Endodermal cell (in vitro differentiated cells): ENCODE data around the gene SLIT1. TPM values are rescaled to one million over a fixed set of nuclear protein-coding genes. Genes with fewer than 3 reads are reported as not detected.

Experiments
- DNase-seq: peaks from one replicate; pipeline ENCODE4 v3.0.0-alpha.2; 2017
- H3K27ac ChIP-seq: 2 replicates; pipeline ENCODE4 v1.5.1; 2013; ENCODE audit warnings: mild to moderate bottlenecking, low read depth, low read length, moderate library complexity
- H3K27me3 ChIP-seq: 2 replicates; pipeline ENCODE4 v1.6.1; 2013; ENCODE audit warnings: mild to moderate bottlenecking, low read length, moderate library complexity; ENCODE audit not compliant: insufficient read depth, control insufficient read depth, poor library complexity, severe bottlenecking
- H3K36me3 ChIP-seq: 2 replicates; pipeline ENCODE4 v1.7.0; 2013; ENCODE audit warnings: mild to moderate bottlenecking, low read length, moderate library complexity; ENCODE audit not compliant: control insufficient read depth, insufficient read depth
- H3K4me1 ChIP-seq: one replicate; pipeline ENCODE4 v1.7.0; 2013; ENCODE audit warnings: low read length; ENCODE audit not compliant: control insufficient read depth, insufficient read depth
- H3K4me3 ChIP-seq: 2 replicates; pipeline ENCODE4 v1.5.1; 2013; ENCODE audit warnings: mild to moderate bottlenecking, low read length, moderate library complexity
- H3K9ac ChIP-seq: 2 replicates; pipeline ENCODE4 v1.6.1; 2013; ENCODE audit warnings: mild to moderate bottlenecking, low read length, moderate library complexity; ENCODE audit not compliant: poor library complexity, severe bottlenecking; ENCODE audit errors: extremely low read depth
- H3K9me3 ChIP-seq: 2 replicates; pipeline ENCODE4 v1.6.1; 2013; ENCODE audit warnings: mild to moderate bottlenecking, low read length, moderate library complexity; ENCODE audit not compliant: control insufficient read depth
- H3K27ac Mint-ChIP-seq: 2 replicates; pipeline ENCODE4 v1.8.0; 2020; ENCODE audit warnings: mixed read lengths
- H3K27me3 Mint-ChIP-seq: 2 replicates; pipeline ENCODE4 v1.8.0; 2021; ENCODE audit warnings: mild to moderate bottlenecking, mixed read lengths; ENCODE audit not compliant: insufficient read depth
- H3K36me3 Mint-ChIP-seq: 2 replicates; pipeline ENCODE4 v1.8.0; 2020; ENCODE audit warnings: low read depth, mixed read lengths
- H3K4me1 Mint-ChIP-seq: 2 replicates; pipeline ENCODE4 v1.8.0; 2020; ENCODE audit warnings: mixed read lengths
- H3K4me3 Mint-ChIP-seq: 2 replicates; pipeline ENCODE4 v1.8.0; 2020; ENCODE audit warnings: mild to moderate bottlenecking, moderate library complexity, mixed read lengths
- H3K9me3 Mint-ChIP-seq: 2 replicates; pipeline ENCODE4 v1.8.0; 2020; ENCODE audit warnings: mild to moderate bottlenecking, mixed read lengths
- CTCF ChIP-seq: fragments of 200-600 bp; sonication (generic); conservative IDR thresholded peaks from 2 replicates; pipeline ENCODE4 v1.5.0; 2021; ENCODE audit warnings: antibody characterized with exemption, mild to moderate bottlenecking
- WGBS, 2 experiments: methylation state at CpG; one replicate each; pipeline versions ENCODE4 v1.1.5 to v1.1.7; 2013; ENCODE audit warnings: missing lambda C conversion rate in 2 of 2, mixed read lengths in 1 of 2; ENCODE audit not compliant: insufficient coverage in 1 of 2, insufficient read length in 1 of 2; 5-methylcytosine and 5-hydroxymethylcytosine counted together
- total RNA-seq, 2 donors: library from RNA; stranded (reverse); fragmentation: NEBNext Ultra II Directional in 1 of 2; extraction: Animal tissue kit (Norgen Biotek cat#: 25700) in 1 of 2; gene quantifications; 2 replicates in 1 of 2; 3 replicates in 1 of 2; pipeline ENCODE4 v1.2.1, GENCODE V29; 2021

SLIT1 gene
- total RNA-seq, 2 donors from 2014 or later: 0.97 to 2.4 TPM

DNA sequence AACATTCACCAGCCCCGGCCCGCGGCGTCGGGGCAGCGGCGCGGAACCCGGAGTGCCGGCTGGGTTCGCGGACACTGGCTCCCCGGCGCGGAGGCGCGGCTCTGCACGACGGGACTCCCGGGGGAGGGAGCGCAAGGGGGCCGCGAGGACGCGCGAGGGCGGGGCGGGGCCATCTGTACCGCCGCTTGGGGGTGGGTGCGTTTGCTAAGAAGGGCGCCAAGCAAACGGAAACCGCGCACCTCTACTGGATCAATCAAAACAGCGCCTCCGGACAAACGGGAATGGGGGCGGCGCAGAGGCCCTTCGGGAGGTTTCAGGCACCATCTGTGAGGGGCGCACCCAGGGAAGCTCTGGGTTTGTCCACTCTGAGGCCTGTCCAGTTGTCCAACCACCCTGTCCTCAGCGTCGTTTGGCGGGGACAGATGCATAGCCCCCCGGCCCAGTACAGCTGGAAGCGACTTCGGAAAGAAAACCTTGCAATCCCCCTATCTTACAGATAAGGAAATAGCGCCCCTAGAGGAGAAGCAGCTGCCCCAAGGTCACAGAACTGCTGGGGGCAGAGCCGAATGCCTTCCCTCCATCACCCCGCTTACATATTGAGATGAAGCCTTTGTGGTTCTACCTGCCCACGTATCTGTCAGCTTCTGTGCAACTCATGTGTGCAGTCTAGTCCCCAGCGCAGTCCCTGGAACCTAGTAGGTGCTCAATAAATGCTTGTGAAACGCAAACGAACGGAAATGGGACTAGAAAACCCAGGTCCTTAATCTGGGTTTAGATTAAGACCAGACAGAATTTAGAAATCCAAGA lies 10.7 kb upstream of the SLIT1 start:
- peak overlapping the region; percentile 18 for H3K9ac ChIP-seq
- Mint-ChIP-seq H3K4me3 (peak overlapping the region; percentile 65), H3K4me1 (peaks cover 2% of the 10 kb centered on the region), H3K27me3 (peaks cover 33% of the 10 kb centered on the region), H3K9me3 (no peaks in the 10 kb centered on the region), H3K36me3 (no peaks in the 10 kb centered on the region), H3K27ac (no peak overlapping the region)
- peak overlapping the region; percentile 85 for H3K4me3 ChIP-seq
- H3K9me3 ChIP-seq: no peaks in the 10 kb centered on the region
- no peaks in the 10 kb centered on the region for H3K4me1 ChIP-seq
- TF ChIP-seq CTCF: peak; percentile 94
- DNase-seq: peak; percentile 91
- no peaks in the 10 kb centered on the region for H3K36me3 ChIP-seq
- WGBS, 2 experiments: 4 to 8% methylated on average over 22 to 56 of the region's 56 CpGs
- H3K27me3 ChIP-seq: peaks cover 30% of the 10 kb centered on the region
- no peak overlapping the region for H3K27ac ChIP-seq

GRCh38 chr10:97195706-97196222 lies 10.0 kb upstream of the SLIT1 start:
- Histone ChIP-seq H3K27me3 (peaks cover 30% of the 10 kb centered on the region), H3K27ac (no peak overlapping the region), H3K36me3 (no peaks in the 10 kb centered on the region), H3K9me3 (no peaks in the 10 kb centered on the region), H3K9ac (no peak overlapping the region), H3K4me3 (peak overlapping the region; percentile 85), H3K4me1 (no peaks in the 10 kb centered on the region)
- no peak for DNase-seq
- no peak for TF ChIP-seq CTCF
- peak overlapping the region; percentile 65 for H3K4me3 Mint-ChIP-seq
- no peaks in the 10 kb centered on the region for H3K36me3 Mint-ChIP-seq
- no peaks in the 10 kb centered on the region for H3K9me3 Mint-ChIP-seq
- peaks cover 3% of the 10 kb centered on the region for H3K4me1 Mint-ChIP-seq
- peaks cover 33% of the 10 kb centered on the region for H3K27me3 Mint-ChIP-seq
- H3K27ac Mint-ChIP-seq: no peak overlapping the region
- 34 to 46% methylated on average over 8 to 11 of the region's 11 CpGs for WGBS, 2 experiments

DNA sequence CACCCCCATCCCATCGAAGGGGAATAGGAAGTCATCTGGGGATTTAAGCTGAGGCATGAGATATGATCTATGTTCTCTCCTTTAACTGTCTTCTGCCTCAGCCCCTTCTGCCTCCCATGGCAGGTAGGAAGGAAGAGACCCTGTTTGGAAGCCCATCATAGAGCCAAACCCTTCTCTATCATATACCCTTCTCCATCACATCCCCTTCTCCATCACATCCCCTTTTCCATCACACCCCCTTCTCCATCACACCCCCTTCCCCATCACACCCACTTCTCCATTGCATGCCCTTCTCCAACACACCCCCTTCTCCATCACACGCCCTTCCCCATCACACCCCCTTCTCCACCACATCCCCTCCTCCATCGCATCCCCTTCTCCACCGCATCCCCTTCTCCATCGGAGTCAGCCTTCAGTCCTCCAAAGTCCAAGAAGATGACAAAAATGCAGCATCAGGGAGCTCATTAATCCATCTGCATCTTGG lies 7.2 kb upstream of the SLIT1 start:
- H3K36me3 ChIP-seq: no peaks in the 10 kb centered on the region
- Mint-ChIP-seq H3K36me3 (no peaks in the 10 kb centered on the region), H3K4me1 (peaks cover 12% of the 10 kb centered on the region), H3K9me3 (no peaks in the 10 kb centered on the region), H3K27ac (no peak overlapping the region), H3K4me3 (no peak overlapping the region), H3K27me3 (peaks cover 53% of the 10 kb centered on the region)
- H3K9ac ChIP-seq: no peak overlapping the region
- no peak for DNase-seq
- H3K4me3 ChIP-seq: no peak overlapping the region
- WGBS, 2 experiments: 94 to 100% methylated on average over 1 to 5 of the region's 5 CpGs
- no peak overlapping the region for H3K27ac ChIP-seq
- H3K27me3 ChIP-seq: peaks cover 37% of the 10 kb centered on the region
- H3K4me1 ChIP-seq: peaks cover 11% of the 10 kb centered on the region
- no peaks in the 10 kb centered on the region for H3K9me3 ChIP-seq
- no peak for TF ChIP-seq CTCF
